ENCODE data around the gene GINS2.

DNA sequence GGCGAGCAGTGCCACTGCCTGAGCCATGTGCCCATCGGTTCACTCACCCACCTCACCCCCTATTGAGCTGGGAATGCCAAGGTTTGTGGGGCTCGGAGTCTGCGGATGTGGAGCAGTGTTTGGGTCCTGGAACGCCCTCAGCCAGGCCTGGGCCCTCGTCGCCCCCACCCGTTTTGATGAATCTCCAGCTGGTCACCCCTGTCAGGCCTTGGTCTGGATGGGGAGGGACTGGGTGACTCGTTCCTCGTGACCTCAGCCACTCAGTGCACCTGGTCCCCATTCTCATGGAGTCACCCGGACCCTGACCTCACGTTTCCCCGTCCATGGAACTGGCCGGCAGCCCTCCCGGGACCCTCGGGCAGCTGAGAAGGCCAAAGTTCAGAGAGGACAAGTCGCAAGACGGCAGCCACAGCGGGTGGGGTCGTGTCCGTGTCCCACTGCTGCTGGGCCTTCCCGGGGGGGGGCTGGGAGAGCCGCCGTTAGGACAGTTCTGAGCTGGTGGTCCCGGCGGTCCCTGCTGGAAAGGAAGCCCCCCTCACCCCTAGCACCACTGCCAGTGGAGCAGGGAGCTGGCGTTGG is 52.4 kb downstream of the GINS2 start:
- TF ChIP-seq, protein P1, sequence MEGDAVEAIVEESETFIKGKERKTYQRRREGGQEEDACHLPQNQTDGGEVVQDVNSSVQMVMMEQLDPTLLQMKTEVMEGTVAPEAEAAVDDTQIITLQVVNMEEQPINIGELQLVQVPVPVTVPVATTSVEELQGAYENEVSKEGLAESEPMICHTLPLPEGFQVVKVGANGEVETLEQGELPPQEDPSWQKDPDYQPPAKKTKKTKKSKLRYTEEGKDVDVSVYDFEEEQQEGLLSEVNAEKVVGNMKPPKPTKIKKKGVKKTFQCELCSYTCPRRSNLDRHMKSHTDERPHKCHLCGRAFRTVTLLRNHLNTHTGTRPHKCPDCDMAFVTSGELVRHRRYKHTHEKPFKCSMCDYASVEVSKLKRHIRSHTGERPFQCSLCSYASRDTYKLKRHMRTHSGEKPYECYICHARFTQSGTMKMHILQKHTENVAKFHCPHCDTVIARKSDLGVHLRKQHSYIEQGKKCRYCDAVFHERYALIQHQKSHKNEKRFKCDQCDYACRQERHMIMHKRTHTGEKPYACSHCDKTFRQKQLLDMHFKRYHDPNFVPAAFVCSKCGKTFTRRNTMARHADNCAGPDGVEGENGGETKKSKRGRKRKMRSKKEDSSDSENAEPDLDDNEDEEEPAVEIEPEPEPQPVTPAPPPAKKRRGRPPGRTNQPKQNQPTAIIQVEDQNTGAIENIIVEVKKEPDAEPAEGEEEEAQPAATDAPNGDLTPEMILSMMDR (conservative IDR thresholded peaks at IDR 0.05; ENCODE audit: low read length): no peak
- TF ChIP-seq EZH2phosphoT487 (IDR thresholded peaks at IDR 0.05; ENCODE audit: borderline replicate concordance, low read depth, low read length): no peak

All from OCI-LY7 (cell line).